Measurements from ENCODE around the gene PLCB3.
A peak's percentile ranks its signal among the peaks of the same experiment; 100 is the strongest.

The PLCB3 gene

GRCh38 chr11:64251753-64252002, 348 bp downstream of the PLCB3 start:
- DNase-seq = no peak

DNA sequence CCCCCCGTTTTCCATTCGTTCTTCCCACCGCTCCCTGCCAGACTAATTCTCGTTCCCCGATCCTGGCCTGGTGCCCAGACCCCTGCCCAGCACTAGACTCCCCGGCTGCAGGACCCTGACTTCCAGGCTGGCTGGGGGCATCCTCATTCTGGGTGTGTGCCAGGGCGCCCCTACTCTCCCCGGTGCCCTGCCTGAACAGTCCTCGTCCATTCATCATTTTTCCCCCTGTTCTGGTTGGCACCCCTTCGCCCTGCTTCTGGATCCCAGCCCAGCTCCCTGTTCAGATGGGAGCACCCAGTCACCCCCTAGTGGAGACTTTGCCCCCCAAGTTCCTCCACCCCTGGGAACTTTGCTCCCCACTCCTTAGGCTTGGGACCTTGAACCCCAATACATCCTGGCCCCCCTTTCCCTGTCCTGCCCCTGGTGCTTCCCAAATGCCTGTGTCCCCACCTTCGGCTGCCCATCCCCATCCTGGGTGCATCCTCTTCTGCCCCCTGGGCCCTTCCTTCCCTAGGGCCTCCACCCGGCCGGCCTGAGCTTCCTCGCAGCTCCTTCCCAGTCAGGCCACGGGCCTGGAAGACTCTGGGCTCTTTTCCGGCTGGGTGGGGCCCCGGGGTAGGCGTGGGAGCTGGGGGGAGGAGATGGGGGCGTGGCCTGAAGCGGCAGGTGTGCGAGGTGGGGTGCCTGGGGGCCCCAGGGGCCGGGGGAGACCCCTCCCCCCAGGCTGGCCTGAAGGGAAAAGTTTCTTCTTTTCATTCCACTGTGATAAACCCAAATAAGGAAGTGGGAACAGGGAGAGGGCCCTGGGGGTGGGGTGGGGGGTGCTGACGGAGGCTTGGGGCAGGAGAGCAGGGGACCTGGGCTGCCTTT, 908 bp downstream of the PLCB3 start:
- peak; percentile 11 for DNase-seq

DNA sequence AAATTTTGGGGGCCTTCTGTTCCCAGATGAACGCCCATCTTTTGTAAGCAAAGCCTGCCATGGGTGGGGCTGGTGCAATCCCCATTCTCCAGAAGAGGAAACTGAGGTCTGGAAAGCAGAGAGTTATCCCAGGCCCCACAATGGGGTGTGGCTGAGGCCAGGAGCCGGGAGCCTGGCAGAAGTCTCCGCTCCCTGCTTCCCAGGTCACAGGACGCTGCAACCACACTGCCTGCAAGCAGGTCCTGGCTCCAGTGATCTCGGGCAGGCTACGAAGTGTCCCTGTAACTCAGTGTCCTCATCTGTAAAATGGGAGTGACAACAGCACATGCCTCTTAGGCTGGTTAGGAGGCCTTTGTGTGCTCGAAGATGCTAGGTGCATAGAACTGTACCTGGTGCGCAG, 1.7 kb downstream of the PLCB3 start:
- no peak for DNase-seq

GRCh38 chr11:64253481-64253880, 2.2 kb downstream of the PLCB3 start:
- no peak for DNase-seq

GRCh38 chr11:64254326-64254725, 3.0 kb downstream of the PLCB3 start:
- DNase-seq = no peak

GRCh38 chr11:64255135-64256128, 4.1 kb downstream of the PLCB3 start:
- no peak for DNase-seq

- no peak for DNase-seq
Measured at GRCh38 chr11:64256300-64256699, 5.0 kb downstream of the PLCB3 start.

DNA sequence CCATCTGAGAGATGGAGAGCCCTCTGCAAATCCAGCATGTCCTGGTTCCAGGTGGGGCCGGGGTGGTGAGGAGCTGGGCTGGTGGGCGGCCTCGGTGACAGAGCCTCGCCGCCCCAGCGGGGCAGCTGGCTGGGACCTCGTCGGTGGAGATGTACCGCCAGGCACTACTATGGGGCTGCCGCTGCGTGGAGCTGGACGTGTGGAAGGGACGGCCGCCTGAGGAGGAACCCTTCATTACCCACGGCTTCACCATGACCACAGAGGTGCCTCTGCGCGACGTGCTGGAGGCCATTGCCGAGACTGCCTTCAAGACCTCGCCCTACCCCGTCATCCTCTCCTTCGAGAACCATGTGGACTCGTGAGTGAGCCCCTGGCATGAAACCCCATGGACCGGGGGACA, 7.0 kb downstream of the PLCB3 start:
- no peak for DNase-seq

DNA sequence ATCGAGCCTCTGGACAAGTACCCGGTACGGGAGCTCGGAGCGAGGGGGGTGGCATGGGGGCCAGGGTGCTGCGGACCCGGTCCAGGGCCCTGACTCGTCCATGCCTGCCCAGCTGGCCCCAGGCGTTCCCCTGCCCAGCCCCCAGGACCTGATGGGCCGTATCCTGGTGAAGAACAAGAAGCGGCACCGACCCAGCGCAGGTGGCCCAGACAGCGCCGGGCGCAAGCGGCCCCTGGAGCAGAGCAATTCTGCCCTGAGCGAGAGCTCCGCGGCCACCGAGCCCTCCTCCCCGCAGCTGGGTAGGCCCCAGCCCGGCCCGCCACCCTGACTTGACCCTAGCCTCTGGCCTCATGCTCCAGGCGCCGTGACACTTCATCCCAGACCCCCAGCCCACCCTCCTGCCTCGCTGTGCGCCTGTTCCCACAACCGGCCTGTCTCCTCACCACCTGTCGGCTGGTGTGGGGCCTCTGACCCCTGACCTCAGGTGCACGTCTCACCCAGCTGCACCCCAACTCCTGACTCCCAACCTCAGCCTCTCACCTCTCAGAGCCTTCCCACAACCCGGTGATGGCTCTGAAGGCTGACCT, 7.7 kb downstream of the PLCB3 start:
- no peak for DNase-seq

DNA sequence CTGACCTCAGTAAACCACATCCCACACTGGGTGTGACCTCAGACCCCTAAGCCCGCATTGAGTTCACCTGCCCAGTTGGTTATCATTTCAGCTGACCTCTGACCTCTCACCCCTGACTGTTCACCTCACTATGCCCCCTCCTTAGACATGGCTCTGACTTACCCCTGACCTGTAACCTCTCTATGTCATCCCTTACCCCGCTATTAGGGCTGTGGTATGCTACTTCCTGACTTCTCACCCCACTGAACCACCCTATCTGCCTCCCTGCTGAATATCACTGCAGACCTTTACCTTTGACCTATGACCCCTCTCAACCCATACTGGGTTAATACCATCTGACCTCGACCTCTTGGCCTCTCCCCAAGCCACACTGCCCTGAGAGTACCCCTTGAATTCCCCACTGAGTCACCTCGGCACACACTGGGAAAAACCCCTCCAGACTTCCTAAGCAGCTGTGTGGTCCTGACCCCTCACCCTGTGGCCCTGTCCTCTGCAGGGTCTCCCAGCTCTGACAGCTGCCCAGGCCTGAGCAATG, 8.3 kb downstream of the PLCB3 start:
- DNase-seq = no peak

GRCh38 chr11:64260147-64260708, 8.9 kb downstream of the PLCB3 start:
- DNase-seq = no peak

GRCh38 chr11:64261556-64262080, 10.3 kb downstream of the PLCB3 start:
- no peak for DNase-seq

GRCh38 chr11:64262271-64263002, 11.1 kb downstream of the PLCB3 start:
- DNase-seq = no peak

DNA sequence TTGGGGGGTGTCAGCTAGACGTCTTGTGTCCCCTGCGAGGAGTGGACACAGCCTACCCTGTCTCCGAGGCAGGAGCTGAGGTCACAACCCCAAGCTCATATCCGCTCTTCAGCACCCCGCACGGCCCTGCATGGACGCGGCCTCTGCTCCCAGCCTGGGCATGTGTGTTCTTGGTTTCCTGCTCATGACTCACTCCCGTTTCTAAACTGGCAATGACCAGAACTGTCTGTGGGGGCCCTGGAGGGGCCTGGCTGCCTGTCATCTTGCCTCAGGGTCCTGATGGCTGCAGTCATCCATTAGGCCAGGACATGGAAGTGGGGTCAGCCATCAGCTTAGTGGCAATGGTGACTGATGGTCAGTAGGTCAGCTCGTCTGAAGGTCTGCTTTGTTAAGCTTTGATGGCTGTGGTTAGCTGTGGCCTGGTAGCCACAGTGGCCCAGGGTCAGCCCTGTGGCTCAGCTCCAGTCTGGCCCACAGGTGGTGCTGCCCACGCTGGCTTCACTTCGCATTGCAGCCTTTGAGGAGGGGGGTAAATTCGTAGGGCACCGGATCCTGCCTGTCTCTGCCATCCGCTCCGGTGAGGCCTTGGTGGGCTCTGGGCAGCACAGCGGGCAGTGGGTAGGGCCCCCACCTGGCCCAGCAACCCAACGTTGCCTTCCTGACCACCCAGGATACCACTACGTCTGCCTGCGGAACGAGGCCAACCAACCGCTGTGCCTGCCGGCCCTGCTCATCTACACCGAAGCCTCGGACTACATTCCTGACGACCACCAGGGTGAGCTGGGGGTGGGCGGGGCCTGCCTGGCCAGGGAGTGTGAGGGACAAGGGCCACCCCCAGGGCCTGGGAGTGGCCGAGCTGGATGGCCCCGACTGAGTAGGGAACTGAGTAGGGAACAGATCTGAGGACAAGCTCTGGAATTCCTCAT, 12.0 kb downstream of the PLCB3 start:
- peak; percentile 61 for DNase-seq

GRCh38 chr11:64263947-64264317, 12.6 kb downstream of the PLCB3 start:
- DNase-seq = no peak

- DNase-seq = no peak
Measured at GRCh38 chr11:64264371-64264852, 13.1 kb downstream of the PLCB3 start.

GRCh38 chr11:64265176-64266160, 14.1 kb downstream of the PLCB3 start:
- no peak for DNase-seq

GRCh38 chr11:64266339-64266738, 15.0 kb downstream of the PLCB3 start:
- no peak for DNase-seq

- DNase-seq = no peak
Measured at GRCh38 chr11:64267207-64267945, 16.0 kb downstream of the PLCB3 start.
